WTC11 (cell line): ENCODE measurements around the gene PRR30. TPM values are rescaled to one million over a fixed set of nuclear protein-coding genes. Genes with fewer than 3 reads are reported as not detected.

Experiments used
- ARID4B ChIP-seq: sonication (generic); formaldehyde crosslinking; IDR thresholded peaks from 2 replicates; pipeline ENCODE4 v1.8.0; 2023; ENCODE audit warnings: missing genetic modification reagents, mild to moderate bottlenecking, borderline replicate concordance
- CDX4 ChIP-seq: fragments of 250-450 bp; sonication (Bioruptor Pico); IDR thresholded peaks from 2 replicates; pipeline ENCODE4 v1.9.0; 2021; ENCODE audit warnings: moderate library complexity, mild to moderate bottlenecking, inconsistent platforms, borderline replicate concordance
- CREM ChIP-seq: sonication (generic); formaldehyde crosslinking; IDR thresholded peaks from 2 replicates; pipeline ENCODE4 v1.8.1; 2022; ENCODE audit warnings: mild to moderate bottlenecking, missing genetic modification reagents, moderate library complexity
- FOXK1 ChIP-seq: sonication (generic); formaldehyde crosslinking; IDR thresholded peaks from 2 replicates; pipeline ENCODE4 v1.8.0; 2022; ENCODE audit warnings: mild to moderate bottlenecking, moderate library complexity, missing genetic modification reagents
- GABPB1 ChIP-seq: sonication (generic); formaldehyde crosslinking; IDR thresholded peaks from 2 replicates; pipeline ENCODE4 v1.8.1; 2023; ENCODE audit warnings: mild to moderate bottlenecking, missing genetic modification reagents
- HMGA2 ChIP-seq: fragments of 250-450 bp; sonication (Bioruptor Pico); IDR thresholded peaks from 2 replicates; pipeline ENCODE4 v1.4.0; 2021; ENCODE audit warnings: mild to moderate bottlenecking, moderate library complexity
- MAX ChIP-seq: sonication (generic); formaldehyde crosslinking; IDR thresholded peaks from 2 replicates; pipeline ENCODE4 v1.8.0; 2022; ENCODE audit warnings: mild to moderate bottlenecking, missing genetic modification reagents
- MYBL2 ChIP-seq: sonication (generic); formaldehyde crosslinking; IDR thresholded peaks from 2 replicates; pipeline ENCODE4 v1.8.1; 2023; ENCODE audit warnings: mild to moderate bottlenecking, moderate library complexity, missing genetic modification reagents
- NFYB ChIP-seq: sonication (generic); formaldehyde crosslinking; conservative IDR thresholded peaks from 2 replicates; pipeline ENCODE4 v1.8.0; 2022; ENCODE audit warnings: low read depth, missing genetic modification reagents
- PRRX2 ChIP-seq: fragments of 250-450 bp; sonication (Bioruptor Pico); IDR thresholded peaks from 2 replicates; pipeline ENCODE4 v1.8.0; 2021; ENCODE audit warnings: mild to moderate bottlenecking
- SMAD3 ChIP-seq: sonication (generic); formaldehyde crosslinking; IDR thresholded peaks from 2 replicates; pipeline ENCODE4 v1.8.0; 2022; ENCODE audit warnings: missing genetic modification reagents, mild to moderate bottlenecking, borderline replicate concordance
- SOX15 ChIP-seq: fragments of 250-450 bp; sonication (Bioruptor Pico); IDR thresholded peaks from 2 replicates; pipeline ENCODE4 v1.9.0; 2021; ENCODE audit warnings: mild to moderate bottlenecking
- SP1 ChIP-seq: sonication (generic); formaldehyde crosslinking; conservative IDR thresholded peaks from 2 replicates; pipeline ENCODE4 v1.8.1; 2022; ENCODE audit warnings: missing genetic modification reagents
- ZNF671 ChIP-seq: fragments of 250-450 bp; sonication (Bioruptor Pico); IDR thresholded peaks from 2 replicates; pipeline ENCODE4 v1.8.0; 2021; ENCODE audit warnings: mild to moderate bottlenecking
- total RNA-seq: library from RNA; stranded (reverse); gene quantifications from 3 replicates; pipeline ENCODE4 v1.2.3, GENCODE V29; 2021
- TF ChIP-seq, protein P1 (sequence below): sonication (generic); formaldehyde crosslinking; conservative IDR thresholded peaks from 2 replicates; pipeline ENCODE4 v1.8.1; 2022; ENCODE audit warnings: mild to moderate bottlenecking, missing genetic modification reagents
- TF ChIP-seq, protein P2 (sequence below): sonication (generic); formaldehyde crosslinking; conservative IDR thresholded peaks from 2 replicates; pipeline ENCODE4 v1.8.1; 2023; ENCODE audit warnings: mild to moderate bottlenecking, low read depth, missing genetic modification reagents, moderate library complexity
- TF ChIP-seq, protein P3 (sequence below): fragments of 200-600 bp; IDR thresholded peaks from 2 replicates; pipeline ENCODE4 v1.8.0; 2022; ENCODE audit warnings: antibody characterized with exemption
- TF ChIP-seq, protein P4 (sequence below): sonication (generic); formaldehyde crosslinking; IDR thresholded peaks from 2 replicates; pipeline ENCODE4 v1.8.1; 2023; ENCODE audit warnings: mild to moderate bottlenecking, missing genetic modification reagents, moderate library complexity
- TF ChIP-seq, protein P5 (sequence below): sonication (generic); formaldehyde crosslinking; IDR thresholded peaks from 2 replicates; pipeline ENCODE4 v1.8.0; 2022; ENCODE audit warnings: mild to moderate bottlenecking, missing genetic modification reagents

PRR30 gene
- total RNA-seq, 1 experiment from 2014 or later = not detected

DNA sequence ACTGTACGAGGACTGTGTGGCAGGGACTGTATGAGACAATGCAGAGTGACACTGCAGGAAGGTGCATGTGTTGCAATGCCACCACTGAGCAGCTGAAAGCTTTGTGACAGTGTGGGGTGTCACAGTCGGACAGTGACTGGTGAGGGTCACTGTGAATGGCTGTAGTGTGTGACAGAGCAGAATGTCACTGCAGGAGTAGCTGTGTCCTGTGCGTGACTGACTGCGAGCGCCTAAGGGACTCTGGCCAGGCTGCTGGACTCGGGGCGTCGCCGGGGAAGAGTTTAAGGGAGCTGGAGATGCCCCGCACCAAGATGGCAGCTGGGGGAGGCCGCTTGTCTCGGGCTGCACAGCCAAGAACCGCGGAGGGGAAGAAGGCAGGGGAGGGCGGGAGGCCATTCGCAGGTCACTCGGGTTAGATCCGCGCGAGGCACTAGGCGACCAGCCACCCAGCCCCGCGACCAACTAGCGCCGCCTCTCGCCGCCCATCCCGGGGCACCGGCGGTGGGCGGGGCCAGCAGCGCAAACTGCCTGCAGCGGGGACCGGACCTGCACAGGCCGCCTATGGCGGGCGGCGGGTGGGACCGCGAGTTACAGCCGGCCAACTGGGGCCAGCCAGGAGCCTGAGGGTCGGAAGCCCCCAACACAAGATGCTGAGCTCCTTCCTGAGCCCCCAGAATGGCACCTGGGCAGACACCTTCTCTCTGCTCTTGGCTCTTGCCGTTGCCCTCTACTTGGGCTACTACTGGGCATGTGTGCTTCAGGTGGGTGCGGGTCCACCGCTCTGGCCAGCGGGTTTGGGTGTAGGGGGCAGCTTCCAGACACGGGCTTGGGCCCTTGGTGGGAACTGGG, 15.7 kb downstream of the PRR30 start, which contains the start of gene ABHD1 (continued):
- TF ChIP-seq CDX4 (CRISPR knock-in tag) = no peak
- no peak for TF ChIP-seq NFYB
- TF ChIP-seq MAX (CRISPR knock-in tag) = peak; percentile 29; the same call in 1 of the 2 replicates
- TF ChIP-seq, protein P1, sequence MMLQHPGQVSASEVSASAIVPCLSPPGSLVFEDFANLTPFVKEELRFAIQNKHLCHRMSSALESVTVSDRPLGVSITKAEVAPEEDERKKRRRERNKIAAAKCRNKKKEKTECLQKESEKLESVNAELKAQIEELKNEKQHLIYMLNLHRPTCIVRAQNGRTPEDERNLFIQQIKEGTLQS = no peak
- TF ChIP-seq, protein P2, sequence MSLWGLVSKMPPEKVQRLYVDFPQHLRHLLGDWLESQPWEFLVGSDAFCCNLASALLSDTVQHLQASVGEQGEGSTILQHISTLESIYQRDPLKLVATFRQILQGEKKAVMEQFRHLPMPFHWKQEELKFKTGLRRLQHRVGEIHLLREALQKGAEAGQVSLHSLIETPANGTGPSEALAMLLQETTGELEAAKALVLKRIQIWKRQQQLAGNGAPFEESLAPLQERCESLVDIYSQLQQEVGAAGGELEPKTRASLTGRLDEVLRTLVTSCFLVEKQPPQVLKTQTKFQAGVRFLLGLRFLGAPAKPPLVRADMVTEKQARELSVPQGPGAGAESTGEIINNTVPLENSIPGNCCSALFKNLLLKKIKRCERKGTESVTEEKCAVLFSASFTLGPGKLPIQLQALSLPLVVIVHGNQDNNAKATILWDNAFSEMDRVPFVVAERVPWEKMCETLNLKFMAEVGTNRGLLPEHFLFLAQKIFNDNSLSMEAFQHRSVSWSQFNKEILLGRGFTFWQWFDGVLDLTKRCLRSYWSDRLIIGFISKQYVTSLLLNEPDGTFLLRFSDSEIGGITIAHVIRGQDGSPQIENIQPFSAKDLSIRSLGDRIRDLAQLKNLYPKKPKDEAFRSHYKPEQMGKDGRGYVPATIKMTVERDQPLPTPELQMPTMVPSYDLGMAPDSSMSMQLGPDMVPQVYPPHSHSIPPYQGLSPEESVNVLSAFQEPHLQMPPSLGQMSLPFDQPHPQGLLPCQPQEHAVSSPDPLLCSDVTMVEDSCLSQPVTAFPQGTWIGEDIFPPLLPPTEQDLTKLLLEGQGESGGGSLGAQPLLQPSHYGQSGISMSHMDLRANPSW = no peak
- TF ChIP-seq, protein P3, sequence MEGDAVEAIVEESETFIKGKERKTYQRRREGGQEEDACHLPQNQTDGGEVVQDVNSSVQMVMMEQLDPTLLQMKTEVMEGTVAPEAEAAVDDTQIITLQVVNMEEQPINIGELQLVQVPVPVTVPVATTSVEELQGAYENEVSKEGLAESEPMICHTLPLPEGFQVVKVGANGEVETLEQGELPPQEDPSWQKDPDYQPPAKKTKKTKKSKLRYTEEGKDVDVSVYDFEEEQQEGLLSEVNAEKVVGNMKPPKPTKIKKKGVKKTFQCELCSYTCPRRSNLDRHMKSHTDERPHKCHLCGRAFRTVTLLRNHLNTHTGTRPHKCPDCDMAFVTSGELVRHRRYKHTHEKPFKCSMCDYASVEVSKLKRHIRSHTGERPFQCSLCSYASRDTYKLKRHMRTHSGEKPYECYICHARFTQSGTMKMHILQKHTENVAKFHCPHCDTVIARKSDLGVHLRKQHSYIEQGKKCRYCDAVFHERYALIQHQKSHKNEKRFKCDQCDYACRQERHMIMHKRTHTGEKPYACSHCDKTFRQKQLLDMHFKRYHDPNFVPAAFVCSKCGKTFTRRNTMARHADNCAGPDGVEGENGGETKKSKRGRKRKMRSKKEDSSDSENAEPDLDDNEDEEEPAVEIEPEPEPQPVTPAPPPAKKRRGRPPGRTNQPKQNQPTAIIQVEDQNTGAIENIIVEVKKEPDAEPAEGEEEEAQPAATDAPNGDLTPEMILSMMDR = no peak
- TF ChIP-seq SMAD3 (CRISPR knock-in tag) = no peak
- TF ChIP-seq HMGA2 (CRISPR knock-in tag) = no peak
- no peak for TF ChIP-seq PRRX2
- 0 out of 2 replicates have a peak, but pooled peaks have one; percentile 54 for TF ChIP-seq MYBL2 (CRISPR knock-in tag)
- TF ChIP-seq FOXK1 (CRISPR knock-in tag) = peak; percentile 26; the same call in 1 of the 2 replicates
- no peak for TF ChIP-seq ARID4B (CRISPR knock-in tag)
- TF ChIP-seq, protein P4, sequence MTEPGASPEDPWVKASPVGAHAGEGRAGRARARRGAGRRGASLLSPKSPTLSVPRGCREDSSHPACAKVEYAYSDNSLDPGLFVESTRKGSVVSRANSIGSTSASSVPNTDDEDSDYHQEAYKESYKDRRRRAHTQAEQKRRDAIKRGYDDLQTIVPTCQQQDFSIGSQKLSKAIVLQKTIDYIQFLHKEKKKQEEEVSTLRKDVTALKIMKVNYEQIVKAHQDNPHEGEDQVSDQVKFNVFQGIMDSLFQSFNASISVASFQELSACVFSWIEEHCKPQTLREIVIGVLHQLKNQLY = no peak
- TF ChIP-seq SP1 (CRISPR knock-in tag) = peak; percentile 74
- TF ChIP-seq GABPB1 (CRISPR knock-in tag) = 0 out of 2 replicates have a peak, but pooled peaks have one; percentile 28
- TF ChIP-seq CREM = no peak
- TF ChIP-seq, protein P5, sequence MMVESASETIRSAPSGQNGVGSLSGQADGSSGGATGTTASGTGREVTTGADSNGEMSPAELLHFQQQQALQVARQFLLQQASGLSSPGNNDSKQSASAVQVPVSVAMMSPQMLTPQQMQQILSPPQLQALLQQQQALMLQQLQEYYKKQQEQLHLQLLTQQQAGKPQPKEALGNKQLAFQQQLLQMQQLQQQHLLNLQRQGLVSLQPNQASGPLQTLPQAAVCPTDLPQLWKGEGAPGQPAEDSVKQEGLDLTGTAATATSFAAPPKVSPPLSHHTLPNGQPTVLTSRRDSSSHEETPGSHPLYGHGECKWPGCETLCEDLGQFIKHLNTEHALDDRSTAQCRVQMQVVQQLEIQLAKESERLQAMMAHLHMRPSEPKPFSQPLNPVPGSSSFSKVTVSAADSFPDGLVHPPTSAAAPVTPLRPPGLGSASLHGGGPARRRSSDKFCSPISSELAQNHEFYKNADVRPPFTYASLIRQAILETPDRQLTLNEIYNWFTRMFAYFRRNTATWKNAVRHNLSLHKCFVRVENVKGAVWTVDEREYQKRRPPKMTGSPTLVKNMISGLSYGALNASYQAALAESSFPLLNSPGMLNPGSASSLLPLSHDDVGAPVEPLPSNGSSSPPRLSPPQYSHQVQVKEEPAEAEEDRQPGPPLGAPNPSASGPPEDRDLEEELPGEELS (CRISPR knock-in tag) = no peak
- no peak for TF ChIP-seq SOX15 (CRISPR knock-in tag)
- no peak for TF ChIP-seq ZNF671 (CRISPR knock-in tag)
